HG03039 (cell line): ENCODE results near the gene TYW3.

ENCODE experiments used
- ATAC-seq: cut with Tn5 transposase; IDR thresholded peaks from one replicate; pipeline ENCODE4 v1.9.1; 2021; ENCODE audit warnings: mild to moderate bottlenecking, moderate library complexity; ENCODE audit not compliant: unreplicated experiment

The TYW3 gene, protein sequence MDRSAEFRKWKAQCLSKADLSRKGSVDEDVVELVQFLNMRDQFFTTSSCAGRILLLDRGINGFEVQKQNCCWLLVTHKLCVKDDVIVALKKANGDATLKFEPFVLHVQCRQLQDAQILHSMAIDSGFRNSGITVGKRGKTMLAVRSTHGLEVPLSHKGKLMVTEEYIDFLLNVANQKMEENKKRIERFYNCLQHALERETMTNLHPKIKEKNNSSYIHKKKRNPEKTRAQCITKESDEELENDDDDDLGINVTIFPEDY

DNA sequence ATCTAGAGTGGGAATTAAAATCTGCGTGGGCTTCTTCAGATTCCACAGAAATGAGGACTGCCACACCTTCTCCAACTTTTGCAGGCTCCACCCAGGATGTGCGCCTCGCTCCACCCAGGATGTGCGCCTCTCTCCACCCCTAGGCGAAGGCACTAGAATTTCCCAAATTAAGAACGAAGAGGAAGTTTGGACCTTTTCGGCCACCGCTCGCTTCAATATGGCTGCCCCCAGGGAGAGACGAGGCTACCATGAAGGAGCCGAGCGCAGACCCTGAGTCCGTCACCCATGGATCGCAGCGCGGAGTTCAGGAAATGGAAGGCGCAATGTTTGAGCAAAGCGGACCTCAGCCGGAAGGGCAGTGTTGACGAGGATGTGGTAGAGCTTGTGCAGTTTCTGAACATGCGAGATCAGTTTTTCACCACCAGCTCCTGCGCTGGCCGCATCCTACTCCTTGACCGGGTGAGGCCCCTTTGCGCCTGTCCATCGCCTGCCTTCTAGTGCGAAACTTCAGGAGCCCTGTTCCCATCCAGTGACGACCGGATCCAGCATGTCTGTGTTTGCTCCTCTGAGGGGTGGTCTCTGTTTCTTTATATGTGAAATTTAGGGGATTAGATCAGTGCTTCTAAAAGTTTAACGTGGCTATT is at the start of gene TYW3, which contains the start of gene CRYZ:
TYW3 (plus strand) TSS at position 193 of the 644 bp plus-strand sequence; CDS start at position 286, 93 bp downstream.
CRYZ (minus strand) TSS at position 91 of the 644 bp plus-strand sequence. CDS start 8,229 bp downstream, outside the sequence.
- peak; percentile 64 for ATAC-seq

DNA sequence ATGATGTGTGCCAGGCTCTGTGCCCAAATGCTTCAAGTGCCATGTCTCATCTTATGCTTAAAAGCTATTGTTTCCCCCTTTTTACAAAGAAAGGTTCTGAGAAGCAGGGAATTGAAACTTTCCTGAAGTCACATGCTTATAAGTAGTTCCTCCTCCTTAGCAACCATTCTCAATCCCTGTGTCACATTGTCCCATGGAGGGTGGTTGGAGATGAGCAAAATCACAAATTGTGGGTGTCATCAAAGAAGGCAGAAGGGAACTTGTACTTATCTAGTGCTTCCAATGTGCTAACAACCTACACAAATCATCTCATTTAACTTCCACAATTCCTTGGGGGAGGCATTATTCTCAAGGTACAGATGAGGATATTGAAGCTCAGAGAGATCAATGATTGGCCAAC is 49.3 kb upstream of the TYW3 start:
- ATAC-seq: no peak

DNA sequence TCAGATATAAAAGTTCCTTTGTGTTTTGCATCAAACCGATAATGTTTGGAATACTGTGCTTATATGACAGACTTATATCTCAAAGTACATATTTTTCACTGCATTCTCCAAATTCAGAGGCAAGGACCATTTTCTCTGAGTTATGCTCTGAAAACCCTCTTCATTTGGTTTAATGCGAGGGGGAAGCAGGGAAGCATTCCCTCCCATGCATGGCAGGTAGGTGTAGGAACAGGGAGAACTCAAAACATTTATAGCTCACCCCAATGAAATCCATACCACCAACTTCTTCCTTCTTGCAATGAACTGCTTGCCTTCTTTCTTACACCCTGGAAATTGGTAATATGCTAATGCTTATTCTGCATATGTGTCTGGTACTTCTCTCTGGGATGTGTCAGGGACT is 48.7 kb upstream of the TYW3 start:
- no peak for ATAC-seq

DNA sequence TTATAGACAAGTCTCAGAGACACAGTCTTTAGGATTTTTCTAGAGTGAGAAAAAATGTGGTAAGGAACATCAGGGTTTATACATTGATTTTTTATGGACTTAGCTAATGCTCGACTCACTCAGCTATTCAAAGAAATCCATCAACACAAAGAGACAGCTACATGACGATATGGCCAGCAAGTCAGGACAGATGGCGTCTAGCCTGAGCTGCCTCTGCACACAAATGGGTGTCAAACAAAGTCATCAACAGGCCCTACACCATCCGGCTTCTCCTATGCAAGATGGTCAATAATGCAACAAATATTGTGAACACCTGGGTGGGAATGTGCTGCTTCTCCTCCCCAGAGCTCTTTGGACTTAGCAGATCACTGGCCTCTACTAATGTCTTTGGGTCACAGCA is 46.0 kb upstream of the TYW3 start:
- no peak for ATAC-seq

DNA sequence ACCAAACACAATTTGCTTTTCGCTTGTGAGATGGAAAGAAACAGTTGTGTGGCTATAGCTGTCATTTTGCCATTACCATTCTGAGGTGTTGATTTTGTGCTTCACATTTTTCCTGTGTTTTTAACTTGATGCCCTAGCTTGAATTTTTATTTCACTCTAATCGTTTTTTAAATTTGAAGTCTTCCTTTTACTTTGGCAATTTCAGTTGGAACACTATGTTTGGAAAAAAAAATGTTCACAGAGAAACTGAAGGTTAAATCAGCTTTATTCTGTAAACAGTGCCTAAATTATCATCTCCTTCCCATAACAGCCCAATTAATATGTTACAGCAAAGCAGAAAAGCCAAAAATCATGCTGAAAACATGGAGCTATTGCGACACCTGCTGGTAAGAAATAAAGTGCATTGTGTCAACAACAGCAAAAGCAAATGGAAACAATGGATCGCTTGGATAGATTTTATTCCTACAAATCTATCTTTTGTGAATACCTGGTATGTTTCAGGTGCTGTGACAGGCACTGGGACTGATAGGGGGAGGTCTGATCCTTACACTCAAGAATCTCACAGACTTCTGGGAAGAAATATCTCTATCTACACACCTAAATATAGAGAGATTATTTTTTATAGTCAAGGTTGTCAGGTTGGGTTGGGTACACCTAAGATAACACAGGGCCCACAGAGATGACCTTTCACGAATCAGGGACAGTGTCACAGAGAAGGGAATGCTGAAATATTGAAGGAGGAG is 43.2 kb upstream of the TYW3 start:
- ATAC-seq: no peak

DNA sequence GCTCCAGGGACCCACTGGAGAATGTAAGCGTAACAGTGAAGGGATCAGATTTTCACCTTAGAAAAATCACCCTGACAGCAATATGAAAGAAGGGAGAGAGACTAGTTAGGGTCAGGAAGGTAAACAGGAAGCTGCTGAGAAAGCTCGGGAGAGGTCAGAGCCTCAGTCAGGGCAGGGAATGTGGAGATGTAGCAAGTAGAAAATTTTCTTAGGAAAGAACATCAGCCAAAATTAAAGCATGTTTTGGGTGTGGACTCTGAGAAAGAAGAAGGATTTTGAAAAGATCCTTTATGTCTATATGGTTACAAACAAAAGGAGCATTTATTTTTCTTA is 42.6 kb upstream of the TYW3 start:
- ATAC-seq: no peak

DNA sequence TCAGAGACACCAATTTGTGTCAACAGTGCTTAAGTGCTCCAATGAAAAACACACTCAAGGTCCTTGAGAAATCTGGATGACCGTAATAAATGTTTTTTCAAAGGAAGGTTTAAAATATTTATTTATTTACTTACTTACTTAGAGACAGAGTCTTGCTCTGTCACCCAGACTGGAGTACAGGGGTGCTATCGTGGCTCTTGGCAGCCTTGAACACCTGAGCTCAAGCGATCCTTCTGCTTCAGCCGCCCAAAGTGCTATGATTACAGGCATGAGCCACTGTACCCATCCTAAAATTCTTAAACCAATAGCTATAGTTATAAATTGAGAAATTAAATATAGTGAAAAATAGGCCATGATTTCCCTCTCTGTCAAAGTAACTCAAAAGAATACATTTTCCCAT is 42.0 kb upstream of the TYW3 start:
- no peak for ATAC-seq

DNA sequence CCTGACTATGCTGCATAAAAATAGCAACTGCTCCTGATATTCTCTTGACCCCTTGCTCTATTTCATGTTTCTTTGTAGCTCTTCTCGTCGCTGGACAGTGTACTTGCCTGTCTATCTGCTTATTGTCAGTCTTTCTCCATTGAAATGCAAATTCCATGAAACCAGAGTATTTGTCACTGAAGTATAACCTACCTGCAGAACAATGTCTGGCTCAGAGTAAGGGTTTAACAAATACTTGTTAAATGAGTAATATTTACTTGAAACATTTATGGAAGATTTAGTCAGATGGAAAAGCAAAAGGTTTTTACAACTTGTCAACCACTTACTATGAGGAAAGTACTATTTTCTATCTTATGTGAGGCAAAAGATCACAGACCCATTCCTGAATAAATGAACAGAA is 39.5 kb upstream of the TYW3 start:
- ATAC-seq: no peak

DNA sequence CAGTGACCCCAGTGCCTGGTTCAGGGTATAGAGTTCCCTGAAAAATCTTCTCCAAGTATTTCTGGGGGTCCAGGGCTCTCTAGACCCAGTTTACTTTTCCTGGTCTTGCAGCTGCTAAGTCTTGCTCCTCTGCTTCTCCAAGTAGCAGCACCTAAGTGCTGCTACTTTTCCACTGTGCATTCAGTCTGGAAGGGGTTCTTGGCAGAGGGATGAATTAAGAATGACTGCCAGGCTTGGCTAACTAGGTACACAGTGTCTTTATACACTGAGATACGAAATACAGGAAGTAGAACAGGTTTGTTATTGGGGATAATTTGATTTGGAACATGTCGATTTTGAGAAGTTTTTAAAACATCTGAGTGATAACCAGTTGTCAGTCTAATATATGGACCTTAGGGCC is 35.1 kb upstream of the TYW3 start:
- no peak for ATAC-seq

DNA sequence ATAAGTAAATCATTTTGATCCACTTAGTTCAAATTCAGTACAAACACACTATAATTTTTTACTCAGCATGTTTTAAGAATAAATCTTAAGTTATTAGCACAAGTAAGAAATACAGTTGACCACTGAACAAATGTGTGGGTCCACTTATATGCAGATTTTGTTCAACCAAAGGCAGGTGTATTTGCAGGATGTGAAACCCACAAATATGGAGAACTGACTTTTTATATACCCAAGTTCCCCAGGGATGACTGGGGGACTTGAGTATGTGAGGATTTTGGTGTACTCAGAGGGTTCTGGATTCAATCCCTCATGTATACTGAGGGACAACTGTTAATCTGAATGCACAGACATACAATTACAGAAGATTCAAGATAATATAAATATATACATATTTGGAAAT is 33.6 kb upstream of the TYW3 start:
- no peak for ATAC-seq

DNA sequence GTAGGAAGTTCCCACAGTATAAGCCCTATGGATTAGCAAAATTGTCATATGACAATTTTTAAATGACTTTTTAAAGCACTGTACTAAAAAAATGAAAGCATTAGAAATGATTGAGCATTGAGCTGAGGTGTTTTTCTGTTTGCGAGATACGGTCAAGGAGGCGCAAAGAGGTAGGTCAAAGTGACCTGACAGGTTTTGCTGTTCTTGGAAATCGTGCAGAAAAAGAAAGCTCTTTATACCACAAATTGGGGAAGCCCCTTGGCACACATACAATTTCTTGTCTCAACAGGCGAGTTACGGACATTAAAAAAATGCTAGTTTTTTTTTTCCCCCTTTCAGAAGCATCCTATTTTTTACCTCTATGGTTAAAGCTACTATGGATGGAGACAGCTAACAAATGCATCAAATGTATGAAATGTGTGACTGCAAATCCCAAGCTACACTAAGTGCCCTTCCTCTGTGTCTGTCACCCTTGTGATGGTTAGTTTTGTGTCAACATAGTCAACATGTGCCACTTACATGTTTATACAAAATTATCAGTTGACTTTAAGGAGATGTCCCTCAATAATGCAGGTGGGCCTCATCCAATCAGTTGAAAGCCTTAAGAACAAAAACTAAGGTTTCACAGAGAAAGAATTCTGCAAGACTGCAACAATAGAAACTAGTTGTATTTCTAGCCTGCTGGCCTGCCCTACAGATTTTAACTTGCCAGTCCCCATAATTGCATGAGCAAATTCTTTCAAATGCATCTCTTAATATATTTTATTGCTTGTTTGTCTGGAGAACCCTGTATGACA is 29.4 kb upstream of the TYW3 start:
- no peak for ATAC-seq

DNA sequence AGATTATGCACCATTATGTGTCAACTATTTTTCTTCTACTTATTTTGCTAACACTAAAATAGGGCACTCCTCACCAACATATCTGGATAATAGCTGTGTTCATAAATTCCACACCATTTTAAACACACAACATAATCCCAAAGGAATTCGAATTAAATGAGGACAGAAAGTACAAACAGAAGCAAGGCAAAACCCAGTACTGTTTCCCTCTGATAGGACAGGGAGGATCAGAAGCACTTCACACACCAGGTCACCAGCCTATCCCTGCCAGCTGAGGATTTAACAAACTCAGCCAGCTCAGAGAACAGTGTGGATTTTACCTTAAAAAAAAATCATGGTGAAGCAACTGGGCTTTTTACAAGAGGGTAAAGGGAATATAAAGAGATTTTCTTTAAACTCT is 20.1 kb upstream of the TYW3 start:
- no peak for ATAC-seq

DNA sequence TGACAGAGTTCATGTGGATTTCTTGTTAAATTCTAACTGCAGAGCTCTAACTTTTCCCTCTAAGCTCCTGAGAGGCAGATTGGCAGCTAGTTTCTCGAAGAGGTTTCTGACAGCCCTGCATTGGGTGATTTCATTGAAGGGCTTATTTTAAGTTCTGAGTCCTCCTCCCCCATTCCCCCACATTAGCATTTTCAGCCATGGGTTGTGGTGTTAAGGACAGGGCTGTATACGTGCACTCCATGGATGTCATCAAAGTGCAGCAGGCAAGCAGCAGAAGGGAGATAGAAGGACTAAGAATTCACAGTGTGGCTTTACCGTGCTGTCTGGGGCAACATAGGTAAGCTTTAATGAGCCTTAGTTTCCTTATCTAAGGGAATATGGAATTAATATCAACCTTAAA is 19.1 kb upstream of the TYW3 start:
- no peak for ATAC-seq

DNA sequence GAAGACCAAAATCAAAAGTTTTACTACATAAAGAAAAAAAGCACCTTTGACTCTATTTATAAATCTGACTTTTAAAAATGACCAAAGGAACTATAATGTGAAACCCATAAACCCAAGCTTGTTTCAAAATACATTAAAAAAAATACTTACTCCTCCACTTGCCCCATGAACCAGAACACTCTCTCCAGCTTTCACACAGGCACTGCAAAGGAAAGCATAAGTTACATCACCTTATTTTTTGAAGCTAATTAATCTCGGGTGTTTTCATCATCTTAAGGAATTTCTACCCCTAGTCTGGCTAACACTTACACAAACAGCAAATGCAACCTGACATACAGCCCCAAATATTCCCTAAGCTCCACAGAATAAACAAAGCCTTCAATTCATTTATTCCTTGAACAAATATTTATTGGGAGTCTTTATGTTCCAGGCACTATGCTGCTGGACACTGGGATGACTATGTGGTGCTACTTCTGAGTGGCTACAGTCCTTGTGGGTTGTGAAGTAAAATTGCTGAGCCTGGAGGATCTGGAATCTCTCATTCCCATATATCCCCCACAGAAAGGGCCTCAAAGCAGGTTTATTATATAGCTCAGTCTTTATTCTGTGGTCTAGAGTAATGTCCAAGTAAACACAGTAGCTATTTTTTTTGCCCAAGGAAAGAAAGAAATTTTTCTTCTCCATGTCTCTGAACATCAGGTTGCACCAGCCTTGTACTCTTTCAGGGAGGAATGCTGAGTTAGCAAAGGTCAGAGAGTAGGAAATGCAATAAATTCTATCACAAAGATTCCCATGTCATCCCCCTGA is 18.3 kb upstream of the TYW3 start:
- peak; percentile 70 for ATAC-seq

DNA sequence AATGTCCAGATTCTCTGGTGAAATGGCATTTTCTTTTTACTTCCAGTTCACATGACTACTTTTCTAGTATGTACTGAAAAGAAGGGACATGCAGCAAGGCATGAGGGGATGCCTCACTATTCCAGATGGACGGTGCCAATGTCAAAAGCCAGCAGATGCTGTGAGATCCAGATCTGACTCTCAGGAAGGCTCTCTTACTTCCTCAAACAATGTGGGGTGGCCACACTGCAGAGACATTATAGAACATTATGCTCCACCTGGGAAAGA is 17.8 kb upstream of the TYW3 start:
- ATAC-seq: peak; percentile 40

DNA sequence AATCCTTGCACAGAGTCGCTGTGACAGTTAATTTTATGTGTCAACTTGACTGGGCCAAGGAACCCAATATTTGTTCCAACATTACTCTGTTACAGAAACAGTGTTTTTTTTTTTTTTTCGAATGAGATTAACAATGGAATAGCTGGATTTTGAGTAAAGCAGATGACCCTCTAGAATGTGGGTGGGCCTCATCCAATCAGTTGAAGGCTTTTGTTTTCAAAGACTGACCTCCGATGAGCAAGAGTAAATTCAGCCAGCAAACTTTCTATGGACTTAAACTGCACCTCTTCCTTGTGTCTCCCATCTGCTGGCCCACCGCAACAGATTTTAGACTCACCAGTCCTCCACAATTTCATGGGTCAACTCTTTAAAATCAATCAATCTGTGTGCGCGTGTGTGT is 17.1 kb upstream of the TYW3 start:
- ATAC-seq: no peak

DNA sequence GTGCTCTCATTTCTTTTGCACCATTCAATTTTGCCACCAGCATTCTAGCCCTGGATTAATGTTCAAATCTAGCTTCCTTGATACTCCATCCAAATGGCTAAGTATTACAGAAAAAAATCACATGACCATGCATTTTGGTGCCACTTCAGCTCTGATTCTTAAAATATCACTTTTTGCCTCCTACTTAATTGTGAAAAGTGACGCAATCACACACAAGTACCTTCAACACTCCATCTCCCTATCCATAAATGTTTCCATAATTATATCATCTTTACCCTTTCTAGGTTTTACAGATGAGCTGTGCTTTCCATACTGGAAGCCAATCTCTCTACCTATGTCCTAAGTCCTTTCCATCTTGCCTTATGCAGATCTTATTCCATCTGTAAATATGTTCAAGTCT is 16.1 kb upstream of the TYW3 start:
- no peak for ATAC-seq

DNA sequence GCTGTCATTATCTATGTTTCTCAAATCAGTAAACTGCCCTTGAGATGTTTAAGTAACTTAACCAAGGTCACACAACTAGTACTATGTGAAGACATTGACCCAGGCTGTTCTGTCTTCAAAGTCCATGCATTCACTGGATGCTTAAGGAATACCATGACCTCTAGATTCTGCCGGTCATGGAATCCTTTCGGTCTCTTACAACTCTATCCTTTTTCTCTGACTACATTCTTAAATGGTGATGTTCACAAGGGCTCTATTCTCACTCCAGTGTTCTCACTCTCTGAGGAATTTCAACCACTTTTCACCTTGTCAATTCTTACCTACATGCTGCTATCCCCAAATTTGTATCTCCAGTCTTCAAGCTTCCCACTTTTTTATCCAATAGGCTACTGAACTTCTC is 15.3 kb upstream of the TYW3 start:
- no peak for ATAC-seq

DNA sequence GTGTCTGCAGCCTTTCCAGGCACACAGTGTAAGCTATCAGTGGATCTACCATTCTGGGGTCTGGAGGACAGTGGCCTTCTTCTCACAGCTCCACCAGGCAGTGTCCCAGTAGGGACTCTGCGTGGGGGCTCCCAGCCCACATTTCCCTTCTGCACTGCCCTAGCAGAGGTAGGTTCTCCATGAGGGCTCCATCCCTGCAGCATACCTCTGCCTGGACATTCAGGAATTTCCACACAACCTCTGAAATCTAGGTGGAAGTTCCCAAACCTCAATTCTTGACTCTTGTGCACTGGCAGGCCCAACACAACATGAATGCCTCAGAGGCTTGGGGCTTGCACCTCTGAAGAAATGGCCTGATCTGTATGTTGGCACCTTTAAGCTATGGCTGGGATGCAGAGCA is 6.9 kb upstream of the TYW3 start:
- ATAC-seq: no peak

DNA sequence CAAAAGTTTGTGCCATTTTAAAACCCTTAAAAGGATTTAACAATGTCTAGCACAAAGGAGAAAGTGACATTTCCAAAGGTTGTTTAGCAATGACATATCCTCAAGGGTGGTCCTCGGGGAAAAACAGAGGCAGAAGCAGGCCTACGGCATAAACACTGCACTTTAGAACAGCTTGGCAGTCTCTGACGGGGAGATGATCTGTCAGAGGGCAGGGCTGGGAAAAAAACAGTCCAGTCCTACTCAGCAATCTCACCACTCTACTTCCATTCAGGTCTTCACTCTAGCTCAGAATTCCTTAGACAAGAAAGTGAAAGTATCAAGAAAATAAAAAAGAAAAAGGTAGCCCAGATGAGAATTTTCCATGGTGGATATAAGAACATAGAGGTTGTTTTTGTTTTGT is 4.2 kb upstream of the TYW3 start:
- no peak for ATAC-seq
